ENCODE measurements around the gene LFNG.

Gene LFNG

GRCh38 chr7:2478800-2479199 lies 40.8 kb upstream of the LFNG start:
- no peak for ATAC-seq (ENCODE audit: low read depth)

GRCh38 chr7:2479276-2480069 lies 40.1 kb upstream of the LFNG start:
- no peaks in the 10 kb centered on the region for H3K36me3 ChIP-seq (ENCODE audit: low read depth)
- H3K27me3 ChIP-seq (ENCODE audit: insufficient read depth, poor library complexity, severe bottlenecking): no peaks in the 10 kb centered on the region

More at GRCh38 chr7:2478800-2479199, 40.8 kb upstream of the LFNG start:
- peak; percentile 56 for DNase-seq (ENCODE audit: low spot score)
- Histone ChIP-seq H3K4me1 (ENCODE audit: insufficient read depth, poor library complexity, severe bottlenecking) (no peaks in the 10 kb centered on the region), H3K4me3 (ENCODE audit: severe bottlenecking) (no peak overlapping the region), H3K27ac (ENCODE audit: poor library complexity, severe bottlenecking) (no peak overlapping the region), H3K27me3 (ENCODE audit: insufficient read depth, poor library complexity, severe bottlenecking) (no peaks in the 10 kb centered on the region), H3K36me3 (ENCODE audit: low read depth) (no peaks in the 10 kb centered on the region), H3K9me3 (ENCODE audit: severe bottlenecking) (peaks cover 3% of the 10 kb centered on the region)
- no peak for TF ChIP-seq CTCF (IDR thresholded peaks at IDR 0.05; ENCODE audit: poor library complexity, severe bottlenecking)

GRCh38 chr7:2480070-2480408 lies 39.5 kb upstream of the LFNG start:
- no peak for TF ChIP-seq CTCF (IDR thresholded peaks at IDR 0.05; ENCODE audit: poor library complexity, severe bottlenecking)
- no peaks in the 10 kb centered on the region for H3K27me3 ChIP-seq (ENCODE audit: insufficient read depth, poor library complexity, severe bottlenecking)
- H3K36me3 ChIP-seq (ENCODE audit: low read depth): no peaks in the 10 kb centered on the region
- peaks cover 3% of the 10 kb centered on the region for H3K9me3 ChIP-seq (ENCODE audit: severe bottlenecking)
- H3K27ac ChIP-seq (ENCODE audit: poor library complexity, severe bottlenecking): no peak overlapping the region
- H3K4me3 ChIP-seq (ENCODE audit: severe bottlenecking): no peak overlapping the region
- peak; percentile 45 for DNase-seq (ENCODE audit: low spot score)
- ATAC-seq (ENCODE audit: low read depth): no peak
- H3K4me1 ChIP-seq (ENCODE audit: insufficient read depth, poor library complexity, severe bottlenecking): no peaks in the 10 kb centered on the region

More at GRCh38 chr7:2479276-2480069, 40.1 kb upstream of the LFNG start:
- no peak for DNase-seq (ENCODE audit: low spot score)
- Histone ChIP-seq H3K4me1 (ENCODE audit: insufficient read depth, poor library complexity, severe bottlenecking) (no peaks in the 10 kb centered on the region), H3K9me3 (ENCODE audit: severe bottlenecking) (peaks cover 3% of the 10 kb centered on the region), H3K27ac (ENCODE audit: poor library complexity, severe bottlenecking) (no peak overlapping the region), H3K4me3 (ENCODE audit: severe bottlenecking) (no peak overlapping the region)
- TF ChIP-seq CTCF (IDR thresholded peaks at IDR 0.05; ENCODE audit: poor library complexity, severe bottlenecking): no peak
- ATAC-seq (ENCODE audit: low read depth): no peak

GRCh38 chr7:2481195-2481594 lies 38.4 kb upstream of the LFNG start:
- no peaks in the 10 kb centered on the region for H3K36me3 ChIP-seq (ENCODE audit: low read depth)
- no peak for TF ChIP-seq CTCF (IDR thresholded peaks at IDR 0.05; ENCODE audit: poor library complexity, severe bottlenecking)
- peaks cover 3% of the 10 kb centered on the region for H3K9me3 ChIP-seq (ENCODE audit: severe bottlenecking)
- H3K4me1 ChIP-seq (ENCODE audit: insufficient read depth, poor library complexity, severe bottlenecking): no peaks in the 10 kb centered on the region
- ATAC-seq (ENCODE audit: low read depth) (no peak), DNase-seq (ENCODE audit: low spot score) (no peak)
- no peak overlapping the region for H3K4me3 ChIP-seq (ENCODE audit: severe bottlenecking)
- no peak overlapping the region for H3K27ac ChIP-seq (ENCODE audit: poor library complexity, severe bottlenecking)
- no peaks in the 10 kb centered on the region for H3K27me3 ChIP-seq (ENCODE audit: insufficient read depth, poor library complexity, severe bottlenecking)

All from RWPE2 (cell line).